ENCODE results near the gene ZBTB20. TPM values are rescaled to one million over a fixed set of nuclear protein-coding genes. Genes with fewer than 3 reads are reported as not detected.

The ZBTB20 gene
- total RNA-seq, 1 experiment from 2014 or later, result 26.5 TPM

- intact Hi-C loops (cut with micrococcal nuclease; ENCODE audit: unreplicated experiment), result no loop called here
- Histone ChIP-seq H4K20me1 (ENCODE audit: insufficient read depth) (no peaks in the 10 kb centered on the region), H3K4me1 (replicated peaks; ENCODE audit: insufficient read depth) (no peaks in the 10 kb centered on the region), H3K9me3 (ENCODE audit: insufficient read depth, low read depth) (no peaks in the 10 kb centered on the region), H3K27ac (no peak overlapping the region), H2AFZ (no peak overlapping the region), H3F3A (ENCODE audit: insufficient read depth, low read depth) (no peaks in the 10 kb centered on the region), H3K4me3 (no peak overlapping the region), H3K9me2 (ENCODE audit: insufficient read depth) (peaks cover 8% of the 10 kb centered on the region; the same call in 1 of the 2 replicates), H3K4me2 (no peak overlapping the region), H3K27me3 (ENCODE audit: insufficient read depth, low read depth) (no peaks in the 10 kb centered on the region), H3K36me3 (ENCODE audit: low read depth) (no peaks in the 10 kb centered on the region), H3K79me2 (ENCODE audit: low read depth) (no peaks in the 10 kb centered on the region)
- DNase-seq, result no peak
- ChIA-PET CTCF (no interaction called here), POLR2A (ENCODE audit: unreplicated experiment) (no interaction called here)
- no TSS peak for BruUV-seq (replicated peaks)
- no peak for TF ChIP-seq EZH2 (IDR thresholded peaks at IDR 0.05; ENCODE audit: low read depth)
- TF ChIP-seq, protein P1, sequence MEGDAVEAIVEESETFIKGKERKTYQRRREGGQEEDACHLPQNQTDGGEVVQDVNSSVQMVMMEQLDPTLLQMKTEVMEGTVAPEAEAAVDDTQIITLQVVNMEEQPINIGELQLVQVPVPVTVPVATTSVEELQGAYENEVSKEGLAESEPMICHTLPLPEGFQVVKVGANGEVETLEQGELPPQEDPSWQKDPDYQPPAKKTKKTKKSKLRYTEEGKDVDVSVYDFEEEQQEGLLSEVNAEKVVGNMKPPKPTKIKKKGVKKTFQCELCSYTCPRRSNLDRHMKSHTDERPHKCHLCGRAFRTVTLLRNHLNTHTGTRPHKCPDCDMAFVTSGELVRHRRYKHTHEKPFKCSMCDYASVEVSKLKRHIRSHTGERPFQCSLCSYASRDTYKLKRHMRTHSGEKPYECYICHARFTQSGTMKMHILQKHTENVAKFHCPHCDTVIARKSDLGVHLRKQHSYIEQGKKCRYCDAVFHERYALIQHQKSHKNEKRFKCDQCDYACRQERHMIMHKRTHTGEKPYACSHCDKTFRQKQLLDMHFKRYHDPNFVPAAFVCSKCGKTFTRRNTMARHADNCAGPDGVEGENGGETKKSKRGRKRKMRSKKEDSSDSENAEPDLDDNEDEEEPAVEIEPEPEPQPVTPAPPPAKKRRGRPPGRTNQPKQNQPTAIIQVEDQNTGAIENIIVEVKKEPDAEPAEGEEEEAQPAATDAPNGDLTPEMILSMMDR (conservative IDR thresholded peaks at IDR 0.05), result no peak
Observed at GRCh38 chr3:114739627-114740026, 407.5 kb downstream of the ZBTB20 start.

- CTCF ChIA-PET, result no interaction called here
- POLR2A ChIA-PET (ENCODE audit: unreplicated experiment), result no interaction called here
- no peaks in the 10 kb centered on the region for H3K79me2 ChIP-seq (ENCODE audit: low read depth)
- H3K4me2 ChIP-seq, result no peak overlapping the region
- no peak overlapping the region for H3K27ac ChIP-seq
- TF ChIP-seq, protein P1 (conservative IDR thresholded peaks at IDR 0.05), result no peak
- H3K9me3 ChIP-seq (ENCODE audit: insufficient read depth, low read depth), result no peaks in the 10 kb centered on the region
- intact Hi-C loops (cut with micrococcal nuclease; ENCODE audit: unreplicated experiment), result no loop called here
- H4K20me1 ChIP-seq (ENCODE audit: insufficient read depth), result no peaks in the 10 kb centered on the region
- no peaks in the 10 kb centered on the region for H3K27me3 ChIP-seq (ENCODE audit: insufficient read depth, low read depth)
- peaks cover 3% of the 10 kb centered on the region; the same call in 1 of the 2 replicates for H3K9me2 ChIP-seq (ENCODE audit: insufficient read depth)
- no peak overlapping the region for H3K4me3 ChIP-seq
- H3K4me1 ChIP-seq (replicated peaks; ENCODE audit: insufficient read depth), result no peaks in the 10 kb centered on the region
- no peak overlapping the region for H2AFZ ChIP-seq
- DNase-seq, result no peak
- no peaks in the 10 kb centered on the region for H3K36me3 ChIP-seq (ENCODE audit: low read depth)
- BruUV-seq (replicated peaks), result no TSS peak
- no peaks in the 10 kb centered on the region for H3F3A ChIP-seq (ENCODE audit: insufficient read depth, low read depth)
Observed at GRCh38 chr3:114732353-114732752, 414.7 kb downstream of the ZBTB20 start.

DNA sequence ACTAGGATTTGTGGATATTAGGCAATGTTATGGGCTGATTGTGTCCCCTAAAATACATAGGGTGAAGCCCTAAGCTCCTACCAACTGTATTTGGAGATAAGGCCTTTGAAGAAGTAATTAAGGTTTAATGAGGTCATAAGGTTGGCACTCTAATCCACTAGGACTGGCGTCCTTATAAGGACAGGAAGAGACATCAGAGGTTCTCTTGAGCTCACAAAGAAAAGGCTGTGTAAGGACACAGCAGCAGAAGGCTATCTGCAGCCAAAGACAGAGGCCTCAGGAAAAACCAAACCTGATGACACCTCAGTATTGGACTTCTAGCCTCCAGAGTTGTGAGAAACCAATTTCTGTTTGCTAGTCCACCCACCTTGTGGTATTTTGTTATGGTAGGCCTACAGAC, 416.7 kb downstream of the ZBTB20 start:
- CTCF ChIA-PET, result no interaction called here
- POLR2A ChIA-PET (ENCODE audit: unreplicated experiment), result no interaction called here
- no peaks in the 10 kb centered on the region for H3K9me3 ChIP-seq (ENCODE audit: insufficient read depth, low read depth)
- 0 out of 2 replicates have a peak, but pooled peaks cover under 1% of the 10 kb centered on the region for H3K9me2 ChIP-seq (ENCODE audit: insufficient read depth)
- no peaks in the 10 kb centered on the region for H3F3A ChIP-seq (ENCODE audit: insufficient read depth, low read depth)
- BruUV-seq (replicated peaks), result no TSS peak
- intact Hi-C loops (cut with micrococcal nuclease; ENCODE audit: unreplicated experiment), result no loop called here
- no peak overlapping the region for H3K4me2 ChIP-seq
- no peak overlapping the region for H3K27ac ChIP-seq
- H2AFZ ChIP-seq, result no peak overlapping the region
- no peak for TF ChIP-seq EZH2 (IDR thresholded peaks at IDR 0.05; ENCODE audit: low read depth)
- TF ChIP-seq, protein P1 (conservative IDR thresholded peaks at IDR 0.05), result no peak
- DNase-seq, result no peak
- no peak overlapping the region for H3K4me3 ChIP-seq
- no peaks in the 10 kb centered on the region for H3K79me2 ChIP-seq (ENCODE audit: low read depth)
- no peaks in the 10 kb centered on the region for H3K27me3 ChIP-seq (ENCODE audit: insufficient read depth, low read depth)
- H3K4me1 ChIP-seq (replicated peaks; ENCODE audit: insufficient read depth), result no peaks in the 10 kb centered on the region
- H4K20me1 ChIP-seq (ENCODE audit: insufficient read depth), result no peaks in the 10 kb centered on the region
- no peaks in the 10 kb centered on the region for H3K36me3 ChIP-seq (ENCODE audit: low read depth)

Data from PC-9 (cell line).